Keratinocyte (primary cell): ENCODE results near the gene SPPL2B. TPM values are rescaled to one million over a fixed set of nuclear protein-coding genes. Genes with fewer than 3 reads are reported as not detected.

ENCODE experiments used
- DNase-seq: peaks from one replicate; pipeline ENCODE4 v3.0.0-alpha.2; 2011; ENCODE audit warnings: low read depth, missing footprints, low spot score
- FAIRE-seq: peaks from 2 replicates; lab custom pipeline; 2011; peaks lifted over from hg19 to GRCh38; lab: Jason Lieb, UNC
- H2AFZ ChIP-seq: 2 replicates; pipeline ENCODE4 v1.6.0; 2012; ENCODE audit warnings: low read length, control low read depth, inconsistent platforms; ENCODE audit not compliant: control insufficient read depth
- H3K27ac ChIP-seq: 2 replicates; pipeline ENCODE4 v1.5.1; 2011; ENCODE audit warnings: low read length; ENCODE audit not compliant: control insufficient read depth, insufficient read depth
- H3K27me3 ChIP-seq: 3 replicates; pipeline ENCODE4 v1.6.0; 2011; ENCODE audit warnings: low read length; ENCODE audit not compliant: control insufficient read depth, insufficient read depth; ENCODE audit errors: extremely low read depth
- H3K36me3 ChIP-seq, 2 experiments: 2 replicates in 1 of 2; 3 replicates in 1 of 2; pipeline ENCODE4 v1.5.1; 2011; ENCODE audit warnings: low read length in 2 of 2, mild to moderate bottlenecking in 1 of 2; ENCODE audit not compliant: control insufficient read depth in 2 of 2, insufficient read depth in 2 of 2; ENCODE audit errors: extremely low read depth in 1 of 2
- H3K4me1 ChIP-seq: 3 replicates; pipeline ENCODE4 v1.5.1; 2011; ENCODE audit warnings: low read length; ENCODE audit not compliant: control insufficient read depth, insufficient read depth; ENCODE audit errors: extremely low read depth
- H3K4me2 ChIP-seq: 3 replicates; pipeline ENCODE4 v1.6.0; 2011; ENCODE audit warnings: low read depth, low read length; ENCODE audit not compliant: control insufficient read depth, insufficient read depth; ENCODE audit errors: extremely low read depth
- H3K4me3 ChIP-seq, 3 experiments: fragments of 200-600 bp in 1 of 3; sonication (generic) in 1 of 3; 2 replicates in 2 of 3; 3 replicates in 1 of 3; pipeline ENCODE4 v1.5.1; 2011 to 2016; ENCODE audit warnings: low read length in 3 of 3, mild to moderate bottlenecking in 3 of 3, control low read depth in 2 of 3, inconsistent platforms in 1 of 3, low read depth in 1 of 3, mixed read lengths in 1 of 3, mixed run types in 1 of 3, moderate library complexity in 1 of 3; ENCODE audit not compliant: control insufficient read depth in 2 of 3, insufficient read depth in 2 of 3; ENCODE audit errors: extremely low read depth in 1 of 3
- H3K79me2 ChIP-seq: 2 replicates; pipeline ENCODE4 v1.6.0; 2012; ENCODE audit warnings: low read length; ENCODE audit not compliant: control insufficient read depth, insufficient read depth
- H3K9ac ChIP-seq: 3 replicates; pipeline ENCODE4 v1.6.0; 2011; ENCODE audit warnings: low read length; ENCODE audit not compliant: control insufficient read depth, insufficient read depth; ENCODE audit errors: extremely low read depth
- H3K9me1 ChIP-seq: 3 replicates; pipeline ENCODE4 v1.6.0; 2011; ENCODE audit warnings: low read length; ENCODE audit not compliant: control insufficient read depth, insufficient read depth; ENCODE audit errors: extremely low read depth
- H3K9me3 ChIP-seq: 2 replicates; pipeline ENCODE4 v1.5.1; 2012; ENCODE audit warnings: low read depth, low read length; ENCODE audit not compliant: control insufficient read depth
- H4K20me1 ChIP-seq: 3 replicates; pipeline ENCODE4 v1.6.0; 2011; ENCODE audit warnings: low read length; ENCODE audit not compliant: control insufficient read depth, insufficient read depth; ENCODE audit errors: extremely low read depth
- CTCF ChIP-seq, 3 experiments: IDR thresholded peaks in 1 of 3; conservative IDR thresholded peaks in 1 of 3; optimal IDR thresholded peaks in 1 of 3; 2 replicates in 2 of 3; 3 replicates in 1 of 3; pipeline versions ENCODE3 to v1.5.1; 2011; ENCODE audit warnings: low read length in 3 of 3, mild to moderate bottlenecking in 3 of 3, moderate library complexity in 2 of 3, control low read depth in 1 of 3, inconsistent platforms in 1 of 3; ENCODE audit not compliant: insufficient read depth in 2 of 3; ENCODE audit errors: extremely low read depth in 1 of 3
- EZH2 ChIP-seq: IDR thresholded peaks from one replicate; pipeline ENCODE4 v1.6.1; 2012; ENCODE audit warnings: inconsistent platforms, mild to moderate bottlenecking, low read length, moderate library complexity
- dilution Hi-C: fragments of 300-500 bp; cut with MboI; formaldehyde crosslinking; loops from one replicate; pipeline ENCODE4 v1.7.0; 2020; ENCODE audit warnings: low sequenced_read_pairs; ENCODE audit not compliant: extremely low pct_ligation_motif_present
- polyA plus RNA-seq, 5 experiments: library from polyadenylated mRNA; depleted of rRNA in 3 of 5; stranded (reverse) in 3 of 5; stranded (forward) in 1 of 5; unstranded in 1 of 5; fragments of >200 nt; gene quantifications; 1 replicate in 1 of 5; 2 replicates in 3 of 5; 3 replicates in 1 of 5; pipeline versions ENCODE4 v1.2.1 to v1.2.3, GENCODE V29; 2011 to 2012; ENCODE audit warnings: missing spikeins in 2 of 5, low read depth in 1 of 5, low replicate concordance in 1 of 5

The SPPL2B gene
- polyA plus RNA-seq, 1 donor (not counting 4 experiments of a cell fraction or from before 2014, with no cell fraction given) = 9.3 TPM

- H4K20me1 ChIP-seq = peaks cover 3% of the 10 kb centered on the region
- H2AFZ ChIP-seq = no peak overlapping the region
- peaks cover 40% of the 10 kb centered on the region for H3K27me3 ChIP-seq
- H3K9me3 ChIP-seq = no peaks in the 10 kb centered on the region
- dilution Hi-C loops = no loop called here
- no peak overlapping the region for H3K4me2 ChIP-seq
- FAIRE-seq (no peak), DNase-seq (no peak)
- no peaks in the 10 kb centered on the region for H3K36me3 ChIP-seq
- H3K9ac ChIP-seq = no peak overlapping the region
- no peaks in the 10 kb centered on the region for H3K79me2 ChIP-seq
- no peak overlapping the region for H3K27ac ChIP-seq
- no peak overlapping the region for H3K4me3 ChIP-seq
- H3K9me1 ChIP-seq = no peaks in the 10 kb centered on the region
- TF ChIP-seq EZH2 (no peak), CTCF (optimal IDR thresholded peaks at IDR 0.05 in 1 of 3, IDR thresholded peaks at IDR 0.05 in 1 of 3, conservative IDR thresholded peaks at IDR 0.05 in 1 of 3; ENCODE audit: extremely low read depth in 1 of 3, insufficient read depth in 2 of 3, low read length in 3 of 3) (no peak)
- no peaks in the 10 kb centered on the region for H3K4me1 ChIP-seq
Observed at GRCh38 chr19:2361246-2362045, 33.0 kb downstream of the SPPL2B start.

- no peak for DNase-seq
- dilution Hi-C loops = no loop called here
Observed at GRCh38 chr19:2362046-2362969, 33.8 kb downstream of the SPPL2B start.

More at GRCh38 chr19:2362046-2362969, 33.8 kb downstream of the SPPL2B start:
- no peak overlapping the region for H3K4me3 ChIP-seq
- H2AFZ ChIP-seq = no peak overlapping the region
- no peak overlapping the region for H3K27ac ChIP-seq
- H3K9me1 ChIP-seq = no peaks in the 10 kb centered on the region
- H3K36me3 ChIP-seq = no peaks in the 10 kb centered on the region
- no peaks in the 10 kb centered on the region for H3K9me3 ChIP-seq
- H3K27me3 ChIP-seq = peaks cover 40% of the 10 kb centered on the region
- H3K9ac ChIP-seq = no peak overlapping the region
- FAIRE-seq = peak; percentile 5
- H3K4me2 ChIP-seq = no peak overlapping the region
- TF ChIP-seq CTCF (optimal IDR thresholded peaks at IDR 0.05 in 1 of 3, IDR thresholded peaks at IDR 0.05 in 1 of 3, conservative IDR thresholded peaks at IDR 0.05 in 1 of 3; ENCODE audit: extremely low read depth in 1 of 3, insufficient read depth in 2 of 3, low read length in 3 of 3) (no peak), EZH2 (no peak)
- no peaks in the 10 kb centered on the region for H3K79me2 ChIP-seq
- H4K20me1 ChIP-seq = peaks cover 3% of the 10 kb centered on the region
- H3K4me1 ChIP-seq = no peaks in the 10 kb centered on the region
